ENCODE results near the gene CNN1. TPM values are rescaled to one million over a fixed set of nuclear protein-coding genes. Genes with fewer than 3 reads are reported as not detected.

The CNN1 gene
- total and polyA plus RNA-seq, 9 of the 15 experiments (the other 6 are each of a cell fraction or from before 2014, with no cell fraction given) = 0.23 to 10.6 (median 5.2) TPM

DNA sequence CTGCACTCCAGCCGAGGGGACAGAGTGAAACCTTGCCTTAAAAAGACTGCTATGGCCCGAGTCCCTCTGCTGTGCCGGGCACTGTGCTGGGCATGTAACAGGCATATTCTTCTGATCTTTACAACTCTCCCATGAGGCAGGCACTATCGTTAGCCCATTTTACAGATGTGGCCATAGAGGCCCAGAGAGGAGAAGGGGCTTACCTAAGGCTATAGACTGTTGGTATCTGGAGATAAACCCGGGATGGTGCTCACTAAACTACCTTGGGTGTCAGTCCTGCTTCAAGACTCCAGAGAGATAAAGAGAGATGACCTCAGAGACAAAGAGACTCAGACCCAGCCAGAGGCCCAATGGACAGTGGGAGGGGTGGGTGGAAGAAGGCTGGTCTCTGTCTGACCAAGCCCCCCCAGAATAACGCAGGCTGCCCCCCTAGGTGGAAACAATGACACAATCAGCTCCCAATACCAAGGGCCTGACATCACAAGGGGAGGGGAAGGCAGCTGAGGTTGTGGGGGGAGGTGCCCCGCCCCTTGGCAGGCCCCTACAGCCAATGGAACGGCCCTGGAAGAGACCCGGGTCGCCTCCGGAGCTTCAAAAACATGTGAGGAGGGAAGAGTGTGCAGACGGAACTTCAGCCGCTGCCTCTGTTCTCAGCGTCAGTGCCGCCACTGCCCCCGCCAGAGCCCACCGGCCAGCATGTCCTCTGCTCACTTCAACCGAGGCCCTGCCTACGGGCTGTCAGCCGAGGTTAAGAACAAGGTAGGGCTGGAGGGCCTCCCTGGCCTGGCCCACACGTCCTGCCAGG, at the start of gene CNN1 (continued):
- TF ChIP-seq ZNF24 (IDR thresholded peaks at IDR 0.05) (no peak; the same call in 1 of the 2 replicates), PRDM10 (IDR thresholded peaks at IDR 0.05; ENCODE audit: partially characterized antibody) (peak; percentile 97), PTBP1 (IDR thresholded peaks at IDR 0.05; ENCODE audit: low read depth, low read length) (0 out of 2 replicates have a peak, but pooled peaks have one; percentile 77), CREM (IDR thresholded peaks at IDR 0.05; ENCODE audit: low read depth) (peak; percentile 53), MEIS2 (IDR thresholded peaks at IDR 0.05; ENCODE audit: partially characterized antibody) (no peak), NONO (IDR thresholded peaks at IDR 0.05; ENCODE audit: low read depth in 2 of 2, low read length in 1 of 2) (no peak), BRD9 (IDR thresholded peaks at IDR 0.05; ENCODE audit: low read depth, partially characterized antibody) (peak; percentile 44), NRF1 (conservative IDR thresholded peaks at IDR 0.05 in 1 of 2, IDR thresholded peaks at IDR 0.05 in 1 of 2) (0 out of 4 replicates have a peak, but pooled peaks of 1 of the 2 experiments have one; percentile 5), HDAC2 (IDR thresholded peaks at IDR 0.05) (peak; percentile 92), NR3C1 (CRISPR knock-in tag; IDR thresholded peaks at IDR 0.05) (no peak), PHF20 (IDR thresholded peaks at IDR 0.05; ENCODE audit: partially characterized antibody) (peak; percentile 59), RBBP5 (IDR thresholded peaks at IDR 0.05; ENCODE audit: borderline replicate concordance, insufficient read depth, low read length, poor library complexity, severe bottlenecking) (no peak), CEBPG (CRISPR knock-in tag; IDR thresholded peaks at IDR 0.05) (peak; percentile 65; the same call in 1 of the 2 replicates), CEBPG (tag; conservative IDR thresholded peaks at IDR 0.05 in 1 of 2, IDR thresholded peaks at IDR 0.05 in 1 of 2) (no peak), CREB1 (IDR thresholded peaks at IDR 0.05) (peak; percentile 40; the same call in 1 of the 2 replicates), CREB1 (CRISPR knock-in tag; IDR thresholded peaks at IDR 0.05) (0 out of 2 replicates have a peak, but pooled peaks have one; percentile 47), CEBPB (tag; IDR thresholded peaks at IDR 0.05) (0 out of 2 replicates have a peak, but pooled peaks have one; percentile 12), SMARCA5 (IDR thresholded peaks at IDR 0.05) (peak; percentile 90; the same call in 1 of the 2 replicates), ADNP (tag; IDR thresholded peaks at IDR 0.05) (peak; percentile 98)
- TF ChIP-seq, protein P1, sequence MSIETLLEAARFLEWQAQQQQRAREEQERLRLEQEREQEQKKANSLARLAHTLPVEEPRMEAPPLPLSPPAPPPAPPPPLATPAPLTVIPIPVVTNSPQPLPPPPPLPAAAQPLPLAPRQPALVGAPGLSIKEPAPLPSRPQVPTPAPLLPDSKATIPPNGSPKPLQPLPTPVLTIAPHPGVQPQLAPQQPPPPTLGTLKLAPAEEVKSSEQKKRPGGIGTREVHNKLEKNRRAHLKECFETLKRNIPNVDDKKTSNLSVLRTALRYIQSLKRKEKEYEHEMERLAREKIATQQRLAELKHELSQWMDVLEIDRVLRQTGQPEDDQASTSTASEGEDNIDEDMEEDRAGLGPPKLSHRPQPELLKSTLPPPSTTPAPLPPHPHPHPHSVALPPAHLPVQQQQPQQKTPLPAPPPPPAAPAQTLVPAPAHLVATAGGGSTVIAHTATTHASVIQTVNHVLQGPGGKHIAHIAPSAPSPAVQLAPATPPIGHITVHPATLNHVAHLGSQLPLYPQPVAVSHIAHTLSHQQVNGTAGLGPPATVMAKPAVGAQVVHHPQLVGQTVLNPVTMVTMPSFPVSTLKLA (conservative IDR thresholded peaks at IDR 0.05) = peak in 1 of 2 experiments; percentile 50; a peak in 1 of 4 replicates
- TF ChIP-seq, protein P2, sequence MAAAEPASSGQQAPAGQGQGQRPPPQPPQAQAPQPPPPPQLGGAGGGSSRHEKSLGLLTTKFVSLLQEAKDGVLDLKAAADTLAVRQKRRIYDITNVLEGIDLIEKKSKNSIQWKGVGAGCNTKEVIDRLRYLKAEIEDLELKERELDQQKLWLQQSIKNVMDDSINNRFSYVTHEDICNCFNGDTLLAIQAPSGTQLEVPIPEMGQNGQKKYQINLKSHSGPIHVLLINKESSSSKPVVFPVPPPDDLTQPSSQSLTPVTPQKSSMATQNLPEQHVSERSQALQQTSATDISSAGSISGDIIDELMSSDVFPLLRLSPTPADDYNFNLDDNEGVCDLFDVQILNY (CRISPR knock-in tag; IDR thresholded peaks at IDR 0.05) = no peak
